Gastrocnemius medialis (tissue), 4 donors: ENCODE results near the gene RB1. TPM values are rescaled to one million over a fixed set of nuclear protein-coding genes. Genes with fewer than 3 reads are reported as not detected.

ENCODE experiments used
- ATAC-seq, 2 donors: fragments of 150-250 bp; one replicate each; pipeline ENCODE4 v1.9.1; 2016
- DNase-seq, 2 donors: peaks; one replicate each; pipeline ENCODE4 v3.0.0-alpha.2; 2019
- H3K27ac ChIP-seq, 4 donors: fragments of 200-600 bp; sonication (generic); 1 replicate in 1 of 4; 2 replicates in 3 of 4; pipeline ENCODE4 v1.5.1; 2016 to 2018; ENCODE audit warnings: mild to moderate bottlenecking in 2 of 4, moderate library complexity in 1 of 4
- H3K27me3 ChIP-seq, 3 donors: fragments of 200-600 bp; sonication (generic) in 2 of 3; 1 replicate in 1 of 3; 2 replicates in 2 of 3; pipeline versions ENCODE4 v1.5.1 to v1.6.0; 2016 to 2019; ENCODE audit warnings: mild to moderate bottlenecking in 1 of 3, moderate library complexity in 1 of 3
- H3K36me3 ChIP-seq, 2 donors: fragments of 200-600 bp; sonication (generic) in 1 of 2; one replicate each; pipeline ENCODE4 v1.5.1; 2017 to 2018
- H3K4me1 ChIP-seq, 2 donors: fragments of 200-600 bp; sonication (generic) in 1 of 2; one replicate each; pipeline ENCODE4 v1.5.1; 2016 to 2017; ENCODE audit warnings: mild to moderate bottlenecking in 2 of 2
- H3K4me3 ChIP-seq, 4 donors: fragments of 200-600 bp; sonication (generic) in 3 of 4; 1 replicate in 1 of 4; 2 replicates in 3 of 4; pipeline ENCODE4 v1.5.1; 2016 to 2019; ENCODE audit warnings: mild to moderate bottlenecking in 2 of 4
- H3K9me3 ChIP-seq, 3 donors: fragments of 200-600 bp; sonication (generic) in 2 of 3; 1 replicate in 1 of 3; 2 replicates in 2 of 3; pipeline ENCODE4 v1.5.1; 2016 to 2019
- CTCF ChIP-seq, 5 experiments: fragments of 450-650 bp in 3 of 5; fragments of 200-600 bp in 2 of 5; sonication (generic) in 2 of 5; IDR thresholded peaks in 4 of 5; conservative IDR thresholded peaks in 1 of 5; 1 replicate in 4 of 5; 2 replicates in 1 of 5; pipeline ENCODE4 v1.5.1; 2016 to 2019; ENCODE audit warnings: antibody characterized with exemption in 5 of 5, mild to moderate bottlenecking in 3 of 5, moderate library complexity in 3 of 5
- POLR2A ChIP-seq, 2 donors: fragments of 450-650 bp; IDR thresholded peaks; one replicate each; pipeline ENCODE4 v1.6.1; 2017; ENCODE audit warnings: antibody characterized with exemption in 2 of 2, mild to moderate bottlenecking in 2 of 2, moderate library complexity in 2 of 2
- in situ Hi-C, 4 donors: fragments of 200-750 bp; cut with MboI; loops; one replicate each; pipeline versions ENCODE4 v1.15.0 to v1.8.0; 2017; ENCODE audit warnings: low sequenced_read_pairs in 4 of 4
- intact Hi-C: fragments of 100-400 bp; cut with DNase I; formaldehyde crosslinking; loops from one replicate; pipeline ENCODE4 v1.15.1; 2023; ENCODE audit warnings: low total_unique reads
- total RNA-seq, 4 donors: library from RNA; depleted of rRNA; stranded (reverse); fragments of >200 nt; gene quantifications; one replicate each; pipeline versions ENCODE4 v1.1.0 to v1.2.3, GENCODE V29; 2016

RB1 gene
- total RNA-seq, 4 donors from 2014 or later = 29.3 to 45.6 (median 33.2) TPM

DNA sequence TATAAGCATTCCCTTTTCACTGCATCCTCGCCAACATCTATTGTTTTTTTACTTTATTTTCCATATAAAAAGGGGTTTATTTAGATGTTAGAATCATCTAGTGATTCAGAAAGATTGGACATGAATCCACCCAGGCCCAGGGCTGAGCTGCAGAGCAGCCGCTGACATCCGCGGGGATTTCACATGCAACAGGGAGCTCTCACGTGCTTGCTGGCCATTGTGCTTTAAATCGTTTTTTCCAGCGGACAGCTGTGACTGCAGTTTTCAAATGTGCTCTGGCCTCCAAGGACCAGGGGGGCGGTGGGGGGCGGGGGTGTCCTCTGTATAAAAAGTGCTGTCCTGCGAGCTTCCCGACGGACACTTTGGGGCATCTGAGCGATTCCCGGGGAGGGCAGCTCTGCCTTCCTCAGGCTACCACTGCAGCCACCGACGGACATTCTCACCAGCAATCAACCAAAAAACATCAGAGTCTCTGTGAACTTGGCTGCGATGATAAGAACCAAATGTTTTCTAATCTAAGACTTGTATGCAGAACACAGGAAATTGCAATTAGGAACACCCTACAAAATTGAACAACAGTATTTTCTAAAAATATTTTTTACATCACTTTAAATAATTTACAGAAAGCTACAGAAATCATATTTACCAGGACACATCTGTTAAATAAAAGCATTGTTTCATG is 12.6 kb downstream of the RB1 start:
- Histone ChIP-seq H3K27me3 (no peaks in the 10 kb centered on the region), H3K4me3 (peak overlapping the region in 1 of 4 donors; percentile 18), H3K36me3 (peaks cover 0 to 5% of the 10 kb centered on the region in 2 donors), H3K9me3 (no peaks in the 10 kb centered on the region), H3K27ac (peak overlapping the region; percentile 7 to 62 (median 28)), H3K4me1 (no peaks in the 10 kb centered on the region)
- DNase-seq (no peak), ATAC-seq (no peak)
- intact Hi-C loops = no loop called here
- in situ Hi-C loops = no loop called here
- TF ChIP-seq CTCF (IDR thresholded peaks at IDR 0.05 in 4 of 5, conservative IDR thresholded peaks at IDR 0.05 in 1 of 5) = no peak
- TF ChIP-seq POLR2A (IDR thresholded peaks at IDR 0.05) = no peak

DNA sequence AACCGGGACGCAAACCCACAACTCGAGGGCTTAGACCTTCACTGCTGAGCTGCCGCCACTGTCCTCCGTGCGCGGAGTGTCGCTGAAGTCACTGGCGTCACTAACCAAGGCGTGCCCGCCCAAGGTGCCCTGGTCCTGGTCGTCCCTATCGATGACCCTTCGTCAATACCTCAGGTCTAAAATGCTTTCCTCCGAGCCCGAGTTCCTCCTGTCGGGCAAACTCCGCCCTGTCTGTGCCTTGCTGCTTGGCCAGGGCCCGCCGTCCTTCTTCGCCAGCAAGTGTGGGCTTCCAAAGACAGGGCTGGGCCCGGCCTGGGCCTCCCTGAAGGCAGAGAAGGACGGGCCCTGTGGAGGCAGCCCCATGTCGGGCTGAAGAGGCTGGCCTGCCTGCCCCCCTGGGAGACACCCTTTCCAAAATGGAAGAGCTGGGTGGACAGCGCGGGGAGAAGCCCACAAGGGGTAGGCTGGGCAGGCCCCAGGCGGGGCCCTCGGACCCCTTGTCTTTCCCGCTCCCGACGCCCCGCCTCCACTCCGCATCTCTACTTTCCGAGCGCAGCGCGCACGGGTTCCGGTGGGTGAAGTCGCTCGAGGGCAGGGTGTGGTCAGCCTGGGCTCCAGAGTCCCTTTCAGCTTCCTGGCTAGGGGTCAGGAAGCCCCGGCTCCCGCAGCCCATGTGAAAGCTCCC is 13.4 kb downstream of the RB1 start:
- intact Hi-C loops (no loop called here), in situ Hi-C loops (no loop called here)
- Histone ChIP-seq H3K36me3 (peaks cover 0 to 5% of the 10 kb centered on the region in 2 donors), H3K4me3 (peak overlapping the region in 2 of 4 donors; percentile 24 to 29), H3K9me3 (peaks cover 0 to 1% (median 0%) of the 10 kb centered on the region in 3 donors), H3K4me1 (no peaks in the 10 kb centered on the region), H3K27ac (peak overlapping the region; percentile 27 to 62 (median 47)), H3K27me3 (no peaks in the 10 kb centered on the region)
- no peak for ATAC-seq
- DNase-seq = no peak
- no peak for TF ChIP-seq CTCF (IDR thresholded peaks at IDR 0.05 in 4 of 5, conservative IDR thresholded peaks at IDR 0.05 in 1 of 5)
- TF ChIP-seq POLR2A (IDR thresholded peaks at IDR 0.05) = no peak

GRCh38 chr13:48317511-48318376 is 14.2 kb downstream of the RB1 start:
- intact Hi-C loops = no loop called here
- in situ Hi-C loops = no loop called here
- ATAC-seq (peak in 1 of 2 donors; percentile 33), DNase-seq (no peak)
- H3K9me3 ChIP-seq = peaks cover 0 to 9% (median 0%) of the 10 kb centered on the region in 3 donors
- H3K4me3 ChIP-seq = peak overlapping the region in 2 of 4 donors; percentile 24 to 29
- TF ChIP-seq POLR2A (IDR thresholded peaks at IDR 0.05) (no peak), CTCF (IDR thresholded peaks at IDR 0.05 in 4 of 5, conservative IDR thresholded peaks at IDR 0.05 in 1 of 5) (no peak)
- H3K27ac ChIP-seq = peak overlapping the region; percentile 27 to 62 (median 47)
- H3K36me3 ChIP-seq = peaks cover 0 to 5% of the 10 kb centered on the region in 2 donors
- no peaks in the 10 kb centered on the region for H3K27me3 ChIP-seq
- H3K4me1 ChIP-seq = no peaks in the 10 kb centered on the region

GRCh38 chr13:48318377-48318811 is 14.8 kb downstream of the RB1 start:
- Histone ChIP-seq H3K4me1 (no peaks in the 10 kb centered on the region), H3K9me3 (peaks cover 0 to 12% (median 0%) of the 10 kb centered on the region in 3 donors), H3K36me3 (peaks cover 0 to 5% of the 10 kb centered on the region in 2 donors), H3K27ac (peak overlapping the region in 3 of 4 donors; percentile 13 to 62 (median 54)), H3K27me3 (no peaks in the 10 kb centered on the region), H3K4me3 (peak overlapping the region in 2 of 4 donors; percentile 24 to 29)
- intact Hi-C loops (no loop called here), in situ Hi-C loops (no loop called here)
- ATAC-seq = no peak
- no peak for DNase-seq
- TF ChIP-seq CTCF (IDR thresholded peaks at IDR 0.05 in 4 of 5, conservative IDR thresholded peaks at IDR 0.05 in 1 of 5) (no peak), POLR2A (IDR thresholded peaks at IDR 0.05) (no peak)
